ENCODE results near the gene PAQR7.

DNA sequence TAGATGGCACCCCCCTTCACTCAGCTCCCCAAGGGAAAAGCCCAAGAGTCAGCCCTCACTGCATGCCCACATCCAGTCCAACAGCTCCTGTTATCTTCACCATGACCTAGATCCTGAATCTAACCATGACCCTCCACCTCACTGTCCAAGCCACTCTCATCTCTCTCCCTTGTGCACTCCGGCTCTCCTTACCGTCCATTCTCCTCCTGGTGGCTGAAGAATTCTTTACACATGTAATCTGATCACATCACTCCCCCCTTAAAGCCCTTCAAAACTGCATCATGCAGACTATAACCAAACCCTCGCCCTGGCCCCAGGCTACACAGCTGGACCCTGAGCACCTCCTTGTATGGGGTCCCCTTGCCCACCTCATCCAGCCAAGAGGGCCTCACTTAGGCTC lies 14.0 kb upstream of the PAQR7 start:
- TF ChIP-seq RELA (CRISPR knock-in tag; IDR thresholded peaks at IDR 0.05; ENCODE audit: borderline replicate concordance), result no peak
- TF ChIP-seq, protein P1, sequence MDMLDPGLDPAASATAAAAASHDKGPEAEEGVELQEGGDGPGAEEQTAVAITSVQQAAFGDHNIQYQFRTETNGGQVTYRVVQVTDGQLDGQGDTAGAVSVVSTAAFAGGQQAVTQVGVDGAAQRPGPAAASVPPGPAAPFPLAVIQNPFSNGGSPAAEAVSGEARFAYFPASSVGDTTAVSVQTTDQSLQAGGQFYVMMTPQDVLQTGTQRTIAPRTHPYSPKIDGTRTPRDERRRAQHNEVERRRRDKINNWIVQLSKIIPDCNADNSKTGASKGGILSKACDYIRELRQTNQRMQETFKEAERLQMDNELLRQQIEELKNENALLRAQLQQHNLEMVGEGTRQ (CRISPR knock-in tag; IDR thresholded peaks at IDR 0.05), result no peak
- TF ChIP-seq ELF4 (CRISPR knock-in tag; IDR thresholded peaks at IDR 0.05; ENCODE audit: low read depth), result no peak
- TF ChIP-seq, protein P2, sequence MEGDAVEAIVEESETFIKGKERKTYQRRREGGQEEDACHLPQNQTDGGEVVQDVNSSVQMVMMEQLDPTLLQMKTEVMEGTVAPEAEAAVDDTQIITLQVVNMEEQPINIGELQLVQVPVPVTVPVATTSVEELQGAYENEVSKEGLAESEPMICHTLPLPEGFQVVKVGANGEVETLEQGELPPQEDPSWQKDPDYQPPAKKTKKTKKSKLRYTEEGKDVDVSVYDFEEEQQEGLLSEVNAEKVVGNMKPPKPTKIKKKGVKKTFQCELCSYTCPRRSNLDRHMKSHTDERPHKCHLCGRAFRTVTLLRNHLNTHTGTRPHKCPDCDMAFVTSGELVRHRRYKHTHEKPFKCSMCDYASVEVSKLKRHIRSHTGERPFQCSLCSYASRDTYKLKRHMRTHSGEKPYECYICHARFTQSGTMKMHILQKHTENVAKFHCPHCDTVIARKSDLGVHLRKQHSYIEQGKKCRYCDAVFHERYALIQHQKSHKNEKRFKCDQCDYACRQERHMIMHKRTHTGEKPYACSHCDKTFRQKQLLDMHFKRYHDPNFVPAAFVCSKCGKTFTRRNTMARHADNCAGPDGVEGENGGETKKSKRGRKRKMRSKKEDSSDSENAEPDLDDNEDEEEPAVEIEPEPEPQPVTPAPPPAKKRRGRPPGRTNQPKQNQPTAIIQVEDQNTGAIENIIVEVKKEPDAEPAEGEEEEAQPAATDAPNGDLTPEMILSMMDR (IDR thresholded peaks at IDR 0.05), result no peak
- TF ChIP-seq, protein P3, sequence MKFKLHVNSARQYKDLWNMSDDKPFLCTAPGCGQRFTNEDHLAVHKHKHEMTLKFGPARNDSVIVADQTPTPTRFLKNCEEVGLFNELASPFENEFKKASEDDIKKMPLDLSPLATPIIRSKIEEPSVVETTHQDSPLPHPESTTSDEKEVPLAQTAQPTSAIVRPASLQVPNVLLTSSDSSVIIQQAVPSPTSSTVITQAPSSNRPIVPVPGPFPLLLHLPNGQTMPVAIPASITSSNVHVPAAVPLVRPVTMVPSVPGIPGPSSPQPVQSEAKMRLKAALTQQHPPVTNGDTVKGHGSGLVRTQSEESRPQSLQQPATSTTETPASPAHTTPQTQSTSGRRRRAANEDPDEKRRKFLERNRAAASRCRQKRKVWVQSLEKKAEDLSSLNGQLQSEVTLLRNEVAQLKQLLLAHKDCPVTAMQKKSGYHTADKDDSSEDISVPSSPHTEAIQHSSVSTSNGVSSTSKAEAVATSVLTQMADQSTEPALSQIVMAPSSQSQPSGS (CRISPR knock-in tag; IDR thresholded peaks at IDR 0.05; ENCODE audit: borderline replicate concordance, low read depth), result no peak
- no peak for TF ChIP-seq AR (CRISPR knock-in tag; IDR thresholded peaks at IDR 0.05)
- no peak for TF ChIP-seq CREB1 (CRISPR knock-in tag; IDR thresholded peaks at IDR 0.05)
- TF ChIP-seq, protein P4, sequence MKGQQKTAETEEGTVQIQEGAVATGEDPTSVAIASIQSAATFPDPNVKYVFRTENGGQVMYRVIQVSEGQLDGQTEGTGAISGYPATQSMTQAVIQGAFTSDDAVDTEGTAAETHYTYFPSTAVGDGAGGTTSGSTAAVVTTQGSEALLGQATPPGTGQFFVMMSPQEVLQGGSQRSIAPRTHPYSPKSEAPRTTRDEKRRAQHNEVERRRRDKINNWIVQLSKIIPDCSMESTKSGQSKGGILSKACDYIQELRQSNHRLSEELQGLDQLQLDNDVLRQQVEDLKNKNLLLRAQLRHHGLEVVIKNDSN (CRISPR knock-in tag; IDR thresholded peaks at IDR 0.05), result no peak

Measured in WTC11 (cell line).